Stomach (tissue), 4 donors: ENCODE results near the gene AGAP2.

Source experiments
- POLR2A ChIP-seq, 4 donors: fragments of 450-650 bp; IDR thresholded peaks; one replicate each; pipeline ENCODE4 v1.6.1; 2016; ENCODE audit warnings: antibody characterized with exemption in 4 of 4, control low read depth in 2 of 4, mild to moderate bottlenecking in 1 of 4, moderate library complexity in 1 of 4
- POLR2AphosphoS5 ChIP-seq, 3 donors: sonication (generic); formaldehyde crosslinking; IDR thresholded peaks; one replicate each; pipeline ENCODE4 v1.6.1; 2016; ENCODE audit warnings: antibody characterized with exemption in 3 of 3
- TF ChIP-seq, protein P1 (sequence below), 7 experiments: fragments of 450-650 bp in 4 of 7; fragments of 200-600 bp in 3 of 7; sonication (generic) in 3 of 7; IDR thresholded peaks; one replicate each; pipeline ENCODE4 v1.5.1; 2016 to 2019; ENCODE audit warnings: antibody characterized with exemption in 7 of 7, control low read depth in 2 of 7, mild to moderate bottlenecking in 1 of 7

DNA sequence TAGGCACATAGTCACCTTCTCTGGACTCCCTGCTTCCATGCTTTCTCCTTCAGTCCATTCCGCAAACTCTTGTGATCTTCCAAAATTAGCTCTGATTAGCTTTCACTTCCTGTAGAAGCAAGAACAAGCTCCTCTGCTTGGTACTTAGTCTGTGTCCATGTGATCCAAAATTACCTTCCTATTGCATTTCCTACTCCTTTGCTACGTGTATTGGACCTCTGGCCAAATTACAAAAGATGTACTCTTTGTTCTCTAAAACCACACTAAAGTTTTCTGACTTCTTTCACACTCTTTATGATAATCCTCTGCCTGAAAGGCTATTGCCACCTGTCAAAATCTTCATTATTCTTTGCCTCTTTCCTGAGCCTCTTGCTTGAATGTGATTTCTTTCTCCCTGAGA is 43.3 kb upstream of the AGAP2 start:
- TF ChIP-seq, protein P1, sequence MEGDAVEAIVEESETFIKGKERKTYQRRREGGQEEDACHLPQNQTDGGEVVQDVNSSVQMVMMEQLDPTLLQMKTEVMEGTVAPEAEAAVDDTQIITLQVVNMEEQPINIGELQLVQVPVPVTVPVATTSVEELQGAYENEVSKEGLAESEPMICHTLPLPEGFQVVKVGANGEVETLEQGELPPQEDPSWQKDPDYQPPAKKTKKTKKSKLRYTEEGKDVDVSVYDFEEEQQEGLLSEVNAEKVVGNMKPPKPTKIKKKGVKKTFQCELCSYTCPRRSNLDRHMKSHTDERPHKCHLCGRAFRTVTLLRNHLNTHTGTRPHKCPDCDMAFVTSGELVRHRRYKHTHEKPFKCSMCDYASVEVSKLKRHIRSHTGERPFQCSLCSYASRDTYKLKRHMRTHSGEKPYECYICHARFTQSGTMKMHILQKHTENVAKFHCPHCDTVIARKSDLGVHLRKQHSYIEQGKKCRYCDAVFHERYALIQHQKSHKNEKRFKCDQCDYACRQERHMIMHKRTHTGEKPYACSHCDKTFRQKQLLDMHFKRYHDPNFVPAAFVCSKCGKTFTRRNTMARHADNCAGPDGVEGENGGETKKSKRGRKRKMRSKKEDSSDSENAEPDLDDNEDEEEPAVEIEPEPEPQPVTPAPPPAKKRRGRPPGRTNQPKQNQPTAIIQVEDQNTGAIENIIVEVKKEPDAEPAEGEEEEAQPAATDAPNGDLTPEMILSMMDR (IDR thresholded peaks at IDR 0.05) = no peak
- TF ChIP-seq POLR2AphosphoS5 (IDR thresholded peaks at IDR 0.05) = no peak
- TF ChIP-seq POLR2A (IDR thresholded peaks at IDR 0.05) = no peak
